ENCODE measurements around the gene FAM168A.

DNA sequence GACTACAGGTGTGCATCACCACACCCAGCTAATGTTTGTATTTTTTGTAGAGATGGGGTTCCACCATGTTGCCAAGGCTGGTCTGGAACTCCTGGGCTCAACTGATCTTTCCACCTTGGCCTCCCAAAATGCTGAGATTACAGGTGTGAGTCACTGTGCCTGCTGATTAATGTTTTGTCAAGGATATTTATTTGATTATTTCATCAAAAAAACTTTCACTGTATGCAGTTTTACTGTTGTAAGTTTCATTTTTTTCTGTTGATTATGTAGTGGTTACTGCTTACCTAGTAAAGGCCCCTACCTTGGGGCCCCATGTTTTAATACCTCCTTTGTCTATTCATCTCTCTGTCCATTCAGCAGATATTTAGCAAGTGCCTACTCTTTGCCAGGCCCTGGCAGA is 16.7 kb upstream of the FAM168A start:
- TF ChIP-seq, protein P1, sequence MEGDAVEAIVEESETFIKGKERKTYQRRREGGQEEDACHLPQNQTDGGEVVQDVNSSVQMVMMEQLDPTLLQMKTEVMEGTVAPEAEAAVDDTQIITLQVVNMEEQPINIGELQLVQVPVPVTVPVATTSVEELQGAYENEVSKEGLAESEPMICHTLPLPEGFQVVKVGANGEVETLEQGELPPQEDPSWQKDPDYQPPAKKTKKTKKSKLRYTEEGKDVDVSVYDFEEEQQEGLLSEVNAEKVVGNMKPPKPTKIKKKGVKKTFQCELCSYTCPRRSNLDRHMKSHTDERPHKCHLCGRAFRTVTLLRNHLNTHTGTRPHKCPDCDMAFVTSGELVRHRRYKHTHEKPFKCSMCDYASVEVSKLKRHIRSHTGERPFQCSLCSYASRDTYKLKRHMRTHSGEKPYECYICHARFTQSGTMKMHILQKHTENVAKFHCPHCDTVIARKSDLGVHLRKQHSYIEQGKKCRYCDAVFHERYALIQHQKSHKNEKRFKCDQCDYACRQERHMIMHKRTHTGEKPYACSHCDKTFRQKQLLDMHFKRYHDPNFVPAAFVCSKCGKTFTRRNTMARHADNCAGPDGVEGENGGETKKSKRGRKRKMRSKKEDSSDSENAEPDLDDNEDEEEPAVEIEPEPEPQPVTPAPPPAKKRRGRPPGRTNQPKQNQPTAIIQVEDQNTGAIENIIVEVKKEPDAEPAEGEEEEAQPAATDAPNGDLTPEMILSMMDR (IDR thresholded peaks at IDR 0.05; ENCODE audit: insufficient read depth, low read length, poor library complexity, severe bottlenecking) = no peak
- no peak for TF ChIP-seq EZH2phosphoT487 (conservative IDR thresholded peaks at IDR 0.05; ENCODE audit: low read length)
